CD4-positive, alpha-beta T cell treated with Interleukin-4 for 1 hour (primary cell): Measurements from ENCODE around the gene SKOR1.

Source experiments
- DNase-seq, 2 donors: peaks; one replicate each; pipeline ENCODE4 v3.0.0-alpha.2; 2020 to 2022

The SKOR1 gene

GRCh38 chr15:67819636-67820035 is 5.7 kb upstream of the SKOR1 start:
- DNase-seq = no peak

GRCh38 chr15:67820122-67820991 is 5.0 kb upstream of the SKOR1 start:
- DNase-seq = no peak

- DNase-seq = no peak
Observed at GRCh38 chr15:67820992-67821783, 4.1 kb upstream of the SKOR1 start.

- DNase-seq = no peak
Observed at GRCh38 chr15:67821784-67822440, 3.4 kb upstream of the SKOR1 start.

- DNase-seq = no peak
Observed at GRCh38 chr15:67822537-67823313, 2.6 kb upstream of the SKOR1 start.

GRCh38 chr15:67823314-67824196 is 1.8 kb upstream of the SKOR1 start:
- DNase-seq = no peak

GRCh38 chr15:67824197-67824968 is 926 bp upstream of the SKOR1 start:
- no peak for DNase-seq

- DNase-seq = no peak
Observed at GRCh38 chr15:67825881-67826716, 790 bp downstream of the SKOR1 start.

- no peak for DNase-seq
Observed at GRCh38 chr15:67826717-67827561, 1.6 kb downstream of the SKOR1 start.

GRCh38 chr15:67827562-67828277 is 2.4 kb downstream of the SKOR1 start:
- no peak for DNase-seq

- no peak for DNase-seq
Observed at GRCh38 chr15:67828278-67828968, 3.1 kb downstream of the SKOR1 start.

GRCh38 chr15:67828969-67829646 is 3.8 kb downstream of the SKOR1 start:
- no peak for DNase-seq

- DNase-seq = no peak
Observed at GRCh38 chr15:67829647-67830504, 4.6 kb downstream of the SKOR1 start.

- no peak for DNase-seq
Observed at GRCh38 chr15:67831363-67831762, 6.1 kb downstream of the SKOR1 start.

- DNase-seq = no peak
Observed at GRCh38 chr15:67832031-67832551, 6.8 kb downstream of the SKOR1 start.
